Neural progenitor cell (in vitro differentiated cells): ENCODE data around the gene TPD52L2. TPM values are rescaled to one million over a fixed set of nuclear protein-coding genes. Genes with fewer than 3 reads are reported as not detected.

Experiments
- DNase-seq: peaks from one replicate; pipeline ENCODE4 v3.0.0-alpha.2; 2016; ENCODE audit warnings: low spot score
- H2AFZ ChIP-seq: fragments of 200-600 bp; sonication (generic); replicated peaks from 2 replicates; pipeline ENCODE4 v1.6.1; 2016; ENCODE audit warnings: antibody characterized with exemption
- H3F3A ChIP-seq: fragments of 200-600 bp; sonication (generic); 2 replicates; pipeline ENCODE4 v1.6.1; 2016; ENCODE audit warnings: antibody characterized with exemption, low read depth
- H3K27ac ChIP-seq: fragments of 200-600 bp; sonication (generic); 2 replicates; pipeline ENCODE4 v1.5.1; 2016; ENCODE audit warnings: mild to moderate bottlenecking
- H3K27me3 ChIP-seq: fragments of 200-600 bp; sonication (generic); 2 replicates; pipeline ENCODE4 v1.6.1; 2016; ENCODE audit warnings: mild to moderate bottlenecking, moderate library complexity
- H3K36me3 ChIP-seq: fragments of 200-600 bp; sonication (generic); 2 replicates; pipeline ENCODE4 v1.5.1; 2016
- H3K4me1 ChIP-seq: fragments of 200-600 bp; sonication (generic); 2 replicates; pipeline ENCODE4 v1.6.1; 2016; ENCODE audit warnings: mixed run types
- H3K4me2 ChIP-seq: fragments of 200-600 bp; sonication (generic); 2 replicates; pipeline ENCODE4 v1.6.1; 2016
- H3K4me3 ChIP-seq: fragments of 200-600 bp; sonication (generic); 2 replicates; pipeline ENCODE4 v1.5.1; 2016
- H3K79me2 ChIP-seq: fragments of 200-600 bp; sonication (generic); 2 replicates; pipeline ENCODE4 v1.6.1; 2016; ENCODE audit warnings: low read depth
- H3K9ac ChIP-seq: fragments of 200-600 bp; sonication (generic); 2 replicates; pipeline ENCODE4 v1.6.1; 2016
- H3K9me3 ChIP-seq: fragments of 200-600 bp; sonication (generic); 2 replicates; pipeline ENCODE4 v1.5.1; 2016; ENCODE audit warnings: low read depth
- H4K20me1 ChIP-seq: fragments of 200-600 bp; sonication (generic); 2 replicates; pipeline ENCODE4 v1.6.1; 2016; ENCODE audit warnings: low read depth
- H3K27ac Mint-ChIP-seq: 3 replicates; pipeline ENCODE4 v1.8.0; 2021; ENCODE audit warnings: mixed read lengths
- H3K27me3 Mint-ChIP-seq: 2 replicates; pipeline ENCODE4 v1.8.0; 2022; ENCODE audit warnings: low read depth, mild to moderate bottlenecking, inconsistent platforms, moderate library complexity, mixed read lengths; ENCODE audit not compliant: insufficient read depth
- H3K36me3 Mint-ChIP-seq: 3 replicates; pipeline ENCODE4 v1.8.0; 2021; ENCODE audit warnings: mixed read lengths
- H3K4me1 Mint-ChIP-seq: 3 replicates; pipeline ENCODE4 v1.8.0; 2021; ENCODE audit warnings: mixed read lengths
- H3K4me3 Mint-ChIP-seq: 3 replicates; pipeline ENCODE4 v1.8.0; 2021; ENCODE audit warnings: mild to moderate bottlenecking, moderate library complexity, mixed read lengths
- H3K9me3 Mint-ChIP-seq: 3 replicates; pipeline ENCODE4 v1.8.0; 2020; ENCODE audit warnings: mixed read lengths
- CTCF ChIP-seq: fragments of 200-600 bp; sonication (generic); IDR thresholded peaks from 2 replicates; pipeline ENCODE4 v1.5.1; 2017; ENCODE audit warnings: antibody characterized with exemption, mild to moderate bottlenecking
- EZH2 ChIP-seq: fragments of 200-600 bp; sonication (generic); IDR thresholded peaks from 2 replicates; pipeline ENCODE4 v1.6.1; 2017; ENCODE audit warnings: antibody characterized with exemption, mild to moderate bottlenecking, moderate library complexity
- EZH2phosphoT487 ChIP-seq: fragments of 200-600 bp; sonication (generic); IDR thresholded peaks from 2 replicates; pipeline ENCODE4 v1.6.1; 2017; ENCODE audit warnings: antibody characterized with exemption
- total RNA-seq: library from RNA; depleted of rRNA; stranded (reverse); fragments of >200 nt; gene quantifications from 2 replicates; pipeline ENCODE4 v1.2.3, GENCODE V29; 2015; ENCODE audit warnings: low replicate concordance

TPD52L2 gene
- total RNA-seq, 1 donor from 2014 or later, result 66.6 TPM

GRCh38 chr20:63919130-63919529 is 54.1 kb downstream of the TPD52L2 start:
- H3K4me3 Mint-ChIP-seq, result no peak overlapping the region

GRCh38 chr20:63920226-63920625 is 55.2 kb downstream of the TPD52L2 start:
- Mint-ChIP-seq H3K27me3 (no peaks in the 10 kb centered on the region), H3K4me1 (peaks cover 7% of the 10 kb centered on the region), H3K9me3 (peaks cover 11% of the 10 kb centered on the region), H3K4me3 (no peak overlapping the region), H3K36me3 (peaks cover 12% of the 10 kb centered on the region), H3K27ac (no peak overlapping the region)
- Histone ChIP-seq H4K20me1 (peaks cover 16% of the 10 kb centered on the region), H3K27ac (no peak overlapping the region), H3K9me3 (no peaks in the 10 kb centered on the region), H2AFZ (no peak overlapping the region), H3K4me1 (no peaks in the 10 kb centered on the region), H3K4me2 (no peak overlapping the region), H3F3A (no peaks in the 10 kb centered on the region), H3K27me3 (no peaks in the 10 kb centered on the region), H3K9ac (no peak overlapping the region), H3K4me3 (no peak overlapping the region), H3K79me2 (peaks cover 36% of the 10 kb centered on the region), H3K36me3 (no peaks in the 10 kb centered on the region)
- TF ChIP-seq EZH2phosphoT487 (no peak), CTCF (no peak), EZH2 (no peak)
- DNase-seq, result no peak

More at GRCh38 chr20:63919130-63919529, 54.1 kb downstream of the TPD52L2 start:
- no peaks in the 10 kb centered on the region for H3K9me3 ChIP-seq
- H3K27ac ChIP-seq, result peak overlapping the region; percentile 20
- H3K79me2 ChIP-seq, result peaks cover 47% of the 10 kb centered on the region
- Mint-ChIP-seq H3K27me3 (peaks cover 4% of the 10 kb centered on the region), H3K36me3 (peaks cover 15% of the 10 kb centered on the region), H3K9me3 (peaks cover 16% of the 10 kb centered on the region), H3K4me1 (peaks cover 7% of the 10 kb centered on the region), H3K27ac (no peak overlapping the region)
- H3K4me2 ChIP-seq, result no peak overlapping the region
- DNase-seq, result no peak
- H3K36me3 ChIP-seq, result no peaks in the 10 kb centered on the region
- TF ChIP-seq EZH2, result no peak
- TF ChIP-seq CTCF, result no peak
- TF ChIP-seq EZH2phosphoT487, result no peak
- H2AFZ ChIP-seq, result no peak overlapping the region
- no peaks in the 10 kb centered on the region for H3F3A ChIP-seq
- no peak overlapping the region for H3K9ac ChIP-seq
- H3K4me3 ChIP-seq, result no peak overlapping the region
- H3K27me3 ChIP-seq, result no peaks in the 10 kb centered on the region
- H3K4me1 ChIP-seq, result no peaks in the 10 kb centered on the region
- peaks cover 5% of the 10 kb centered on the region for H4K20me1 ChIP-seq

GRCh38 chr20:63923651-63924050 is 58.6 kb downstream of the TPD52L2 start:
- Histone ChIP-seq H4K20me1 (peaks cover 36% of the 10 kb centered on the region), H3F3A (no peaks in the 10 kb centered on the region), H3K27ac (no peak overlapping the region), H3K79me2 (peaks cover 21% of the 10 kb centered on the region), H3K4me2 (no peak overlapping the region), H3K9ac (no peak overlapping the region), H3K4me1 (no peaks in the 10 kb centered on the region), H3K9me3 (no peaks in the 10 kb centered on the region), H3K27me3 (no peaks in the 10 kb centered on the region), H2AFZ (no peak overlapping the region), H3K4me3 (no peak overlapping the region), H3K36me3 (no peaks in the 10 kb centered on the region)
- no peak for TF ChIP-seq CTCF
- no peak for TF ChIP-seq EZH2phosphoT487
- no peak for TF ChIP-seq EZH2
- H3K4me3 Mint-ChIP-seq, result no peak overlapping the region
- H3K4me1 Mint-ChIP-seq, result no peaks in the 10 kb centered on the region
- H3K36me3 Mint-ChIP-seq, result peaks cover 19% of the 10 kb centered on the region
- H3K27ac Mint-ChIP-seq, result no peak overlapping the region
- H3K27me3 Mint-ChIP-seq, result no peaks in the 10 kb centered on the region
- no peak for DNase-seq
- no peaks in the 10 kb centered on the region for H3K9me3 Mint-ChIP-seq
